ENCODE measurements around the gene ARHGAP1. TPM values are rescaled to one million over a fixed set of nuclear protein-coding genes. Genes with fewer than 3 reads are reported as not detected.

The ARHGAP1 gene
- polyA plus RNA-seq (2012; ENCODE audit: insufficient read length, low read depth), result 17.6 TPM

DNA sequence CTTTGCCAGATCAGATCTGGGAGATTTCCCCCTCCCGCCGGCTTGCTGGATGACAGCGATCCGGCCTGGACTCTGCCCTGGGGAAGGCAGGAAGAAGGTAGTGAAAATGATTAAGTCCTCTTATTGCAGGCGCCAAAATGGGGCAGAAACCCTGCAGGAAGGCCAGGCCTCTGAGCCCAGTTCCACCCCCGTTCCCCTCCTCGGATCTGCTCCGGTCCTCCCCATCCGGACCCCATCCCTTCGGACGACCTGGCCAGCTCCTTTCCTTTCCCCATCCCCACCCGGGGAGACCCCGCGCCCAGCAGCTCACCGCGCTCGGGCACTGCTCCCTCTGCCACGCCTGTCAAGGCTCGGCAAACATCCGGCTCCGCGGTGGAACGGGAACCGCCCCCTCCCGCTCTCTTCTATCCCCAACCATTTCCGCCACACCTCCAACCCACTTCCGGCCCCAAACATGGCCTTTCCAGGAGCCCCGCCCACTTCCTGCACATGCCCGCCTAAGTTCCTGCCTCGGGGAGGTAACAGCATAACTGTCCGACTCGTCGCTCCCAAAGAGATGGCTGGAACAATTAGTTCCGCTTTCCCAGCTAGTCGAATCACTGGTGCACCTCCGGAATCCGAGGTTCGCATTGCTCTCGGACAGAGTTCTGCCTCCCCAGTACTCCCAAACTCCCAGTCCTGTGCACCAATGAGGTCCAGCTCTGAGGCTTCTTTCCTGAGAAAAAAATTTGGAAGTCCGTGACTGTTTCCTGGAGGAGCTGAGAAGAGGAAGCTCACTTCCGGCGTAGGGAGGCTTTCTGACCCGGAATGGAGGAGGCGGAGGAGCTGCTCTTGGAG is at the start of gene ARHGAP1, which contains the start of gene ZNF408:
TSS of gene ARHGAP1 (minus strand) at position 379 of the 837 bp plus-strand sequence. CDS start 4,512 bp downstream, outside the sequence.
TSS of gene ZNF408 (plus strand) at position 791 of the 837 bp plus-strand sequence. CDS start at position 808, 17 bp downstream.
- TF ChIP-seq TAF1 (IDR thresholded peaks at IDR 0.05; ENCODE audit: borderline replicate concordance, insufficient read depth, low read length), result peak; percentile 94; the same call in 1 of the 2 replicates
- peak; percentile 89 for TF ChIP-seq POLR2AphosphoS5 (IDR thresholded peaks at IDR 0.05; ENCODE audit: low read depth, low read length)
- TF ChIP-seq SIN3A (IDR thresholded peaks at IDR 0.05; ENCODE audit: borderline replicate concordance, insufficient read depth, low read length), result peak; percentile 94; the same call in 1 of the 2 replicates
- TF ChIP-seq, protein P1, sequence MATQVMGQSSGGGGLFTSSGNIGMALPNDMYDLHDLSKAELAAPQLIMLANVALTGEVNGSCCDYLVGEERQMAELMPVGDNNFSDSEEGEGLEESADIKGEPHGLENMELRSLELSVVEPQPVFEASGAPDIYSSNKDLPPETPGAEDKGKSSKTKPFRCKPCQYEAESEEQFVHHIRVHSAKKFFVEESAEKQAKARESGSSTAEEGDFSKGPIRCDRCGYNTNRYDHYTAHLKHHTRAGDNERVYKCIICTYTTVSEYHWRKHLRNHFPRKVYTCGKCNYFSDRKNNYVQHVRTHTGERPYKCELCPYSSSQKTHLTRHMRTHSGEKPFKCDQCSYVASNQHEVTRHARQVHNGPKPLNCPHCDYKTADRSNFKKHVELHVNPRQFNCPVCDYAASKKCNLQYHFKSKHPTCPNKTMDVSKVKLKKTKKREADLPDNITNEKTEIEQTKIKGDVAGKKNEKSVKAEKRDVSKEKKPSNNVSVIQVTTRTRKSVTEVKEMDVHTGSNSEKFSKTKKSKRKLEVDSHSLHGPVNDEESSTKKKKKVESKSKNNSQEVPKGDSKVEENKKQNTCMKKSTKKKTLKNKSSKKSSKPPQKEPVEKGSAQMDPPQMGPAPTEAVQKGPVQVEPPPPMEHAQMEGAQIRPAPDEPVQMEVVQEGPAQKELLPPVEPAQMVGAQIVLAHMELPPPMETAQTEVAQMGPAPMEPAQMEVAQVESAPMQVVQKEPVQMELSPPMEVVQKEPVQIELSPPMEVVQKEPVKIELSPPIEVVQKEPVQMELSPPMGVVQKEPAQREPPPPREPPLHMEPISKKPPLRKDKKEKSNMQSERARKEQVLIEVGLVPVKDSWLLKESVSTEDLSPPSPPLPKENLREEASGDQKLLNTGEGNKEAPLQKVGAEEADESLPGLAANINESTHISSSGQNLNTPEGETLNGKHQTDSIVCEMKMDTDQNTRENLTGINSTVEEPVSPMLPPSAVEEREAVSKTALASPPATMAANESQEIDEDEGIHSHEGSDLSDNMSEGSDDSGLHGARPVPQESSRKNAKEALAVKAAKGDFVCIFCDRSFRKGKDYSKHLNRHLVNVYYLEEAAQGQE (IDR thresholded peaks at IDR 0.05; ENCODE audit: insufficient read depth in 1 of 2, low read depth in 2 of 2, low read length in 2 of 2), result peak in 1 of 2 experiments; percentile 33; a peak in 1 of 4 replicates
- peak; percentile 67 for TF ChIP-seq FOXP2 (optimal IDR thresholded peaks at IDR 0.05; ENCODE audit: borderline replicate concordance, extremely low read depth, extremely low read length, insufficient read depth)

- TF ChIP-seq, protein P1 (IDR thresholded peaks at IDR 0.05; ENCODE audit: insufficient read depth in 1 of 2, low read depth in 2 of 2, low read length in 2 of 2), result no peak
- TF ChIP-seq POLR2AphosphoS5 (IDR thresholded peaks at IDR 0.05; ENCODE audit: low read depth, low read length) (no peak), FOXP2 (optimal IDR thresholded peaks at IDR 0.05; ENCODE audit: borderline replicate concordance, extremely low read depth, extremely low read length, insufficient read depth) (no peak), SIN3A (IDR thresholded peaks at IDR 0.05; ENCODE audit: borderline replicate concordance, insufficient read depth, low read length) (no peak), TAF1 (IDR thresholded peaks at IDR 0.05; ENCODE audit: borderline replicate concordance, insufficient read depth, low read length) (no peak)
Observed at GRCh38 chr11:46747150-46747549, 46.7 kb upstream of the ARHGAP1 start.

- TF ChIP-seq TAF1 (IDR thresholded peaks at IDR 0.05; ENCODE audit: borderline replicate concordance, insufficient read depth, low read length) (no peak), FOXP2 (optimal IDR thresholded peaks at IDR 0.05; ENCODE audit: borderline replicate concordance, extremely low read depth, extremely low read length, insufficient read depth) (no peak), POLR2AphosphoS5 (IDR thresholded peaks at IDR 0.05; ENCODE audit: low read depth, low read length) (no peak), SIN3A (IDR thresholded peaks at IDR 0.05; ENCODE audit: borderline replicate concordance, insufficient read depth, low read length) (no peak)
- TF ChIP-seq, protein P1 (IDR thresholded peaks at IDR 0.05; ENCODE audit: insufficient read depth in 1 of 2, low read depth in 2 of 2, low read length in 2 of 2), result no peak
Observed at GRCh38 chr11:46745995-46746394, 45.6 kb upstream of the ARHGAP1 start.

- TF ChIP-seq POLR2AphosphoS5 (IDR thresholded peaks at IDR 0.05; ENCODE audit: low read depth, low read length) (no peak), TAF1 (IDR thresholded peaks at IDR 0.05; ENCODE audit: borderline replicate concordance, insufficient read depth, low read length) (no peak), FOXP2 (optimal IDR thresholded peaks at IDR 0.05; ENCODE audit: borderline replicate concordance, extremely low read depth, extremely low read length, insufficient read depth) (no peak), SIN3A (IDR thresholded peaks at IDR 0.05; ENCODE audit: borderline replicate concordance, insufficient read depth, low read length) (no peak)
Observed at GRCh38 chr11:46745328-46745727, 44.9 kb upstream of the ARHGAP1 start.

DNA sequence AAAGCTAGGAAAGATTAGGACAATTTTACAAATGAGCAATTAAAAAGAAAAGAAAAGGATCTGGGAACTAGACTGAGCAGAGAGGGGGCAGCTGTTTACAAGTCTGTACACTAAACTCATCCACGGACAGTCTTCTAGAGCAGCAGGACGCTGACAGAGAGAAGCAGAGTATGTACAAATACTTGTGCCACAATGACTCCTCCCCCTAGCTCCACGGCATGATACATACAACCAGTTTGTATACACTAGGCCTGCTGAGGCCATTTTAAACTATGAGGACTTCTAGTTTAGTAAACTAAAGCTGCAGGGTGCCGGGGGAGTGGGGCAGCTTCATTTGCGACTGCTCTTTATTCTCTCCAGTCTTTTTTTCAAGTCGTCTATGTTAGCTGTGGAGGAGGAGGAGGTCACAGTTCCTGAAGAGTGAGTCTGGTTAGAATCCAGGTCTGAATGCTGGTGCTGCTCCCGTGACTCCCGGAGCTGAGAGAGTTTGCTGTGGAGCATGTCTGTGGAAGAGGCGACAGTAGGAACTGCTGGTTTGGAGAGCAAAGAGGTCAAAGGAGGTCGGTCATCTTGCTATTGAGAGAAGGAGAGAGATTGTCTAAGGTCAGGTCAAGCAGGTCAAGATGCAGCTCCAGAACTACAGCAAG is 43.4 kb upstream of the ARHGAP1 start:
- TF ChIP-seq FOXP2 (optimal IDR thresholded peaks at IDR 0.05; ENCODE audit: borderline replicate concordance, extremely low read depth, extremely low read length, insufficient read depth), result no peak
